GM23338 (cell line): ENCODE data around the gene SLC5A5.

Source experiments
- CREB1 ChIP-seq: fragments of 250-450 bp; sonication (Bioruptor Pico); IDR thresholded peaks from 2 replicates; pipeline ENCODE4 v1.5.0; 2020; ENCODE audit warnings: low read depth, mild to moderate bottlenecking, moderate library complexity
- CTCF ChIP-seq, 2 experiments: fragments of 200-600 bp in 1 of 2; sonication (generic) in 1 of 2; conservative IDR thresholded peaks; 2 replicates each; pipeline versions ENCODE4 v1.5.1 to v1.6.1; 2016 to 2017; ENCODE audit warnings: antibody characterized with exemption in 2 of 2, low read depth in 2 of 2, mild to moderate bottlenecking in 2 of 2, moderate library complexity in 1 of 2
- ETS1 ChIP-seq: IDR thresholded peaks from 2 replicates; pipeline ENCODE4 v1.6.1; 2016; ENCODE audit warnings: antibody characterized with exemption
- EZH2 ChIP-seq: fragments of 200-600 bp; sonication (generic); IDR thresholded peaks from one replicate; pipeline ENCODE4 v1.8.0; 2017; ENCODE audit warnings: antibody characterized with exemption, mild to moderate bottlenecking, low read depth; ENCODE audit not compliant: unreplicated experiment
- EZH2phosphoT487 ChIP-seq: fragments of 200-600 bp; sonication (generic); IDR thresholded peaks from one replicate; pipeline ENCODE4 v1.8.1; 2018; ENCODE audit warnings: antibody characterized with exemption; ENCODE audit not compliant: unreplicated experiment
- JUNB ChIP-seq: IDR thresholded peaks from one replicate; pipeline ENCODE4 v1.6.1; 2016; ENCODE audit warnings: antibody characterized with exemption; ENCODE audit not compliant: unreplicated experiment
- POLR2AphosphoS5 ChIP-seq: IDR thresholded peaks from 2 replicates; pipeline ENCODE4 v1.6.1; 2016; ENCODE audit warnings: antibody characterized with exemption, low read depth
- STAT1 ChIP-seq: IDR thresholded peaks from one replicate; pipeline ENCODE4 v1.6.1; 2016; ENCODE audit warnings: antibody characterized with exemption; ENCODE audit not compliant: unreplicated experiment
- ZNF114 ChIP-seq: fragments of 250-450 bp; sonication (Bioruptor Pico); IDR thresholded peaks from 2 replicates; pipeline ENCODE4 v1.5.0; 2020; ENCODE audit warnings: mild to moderate bottlenecking, moderate library complexity
- TF ChIP-seq, protein P1 (sequence below): IDR thresholded peaks from one replicate; pipeline ENCODE4 v1.6.1; 2018; ENCODE audit warnings: antibody characterized with exemption; ENCODE audit not compliant: unreplicated experiment

DNA sequence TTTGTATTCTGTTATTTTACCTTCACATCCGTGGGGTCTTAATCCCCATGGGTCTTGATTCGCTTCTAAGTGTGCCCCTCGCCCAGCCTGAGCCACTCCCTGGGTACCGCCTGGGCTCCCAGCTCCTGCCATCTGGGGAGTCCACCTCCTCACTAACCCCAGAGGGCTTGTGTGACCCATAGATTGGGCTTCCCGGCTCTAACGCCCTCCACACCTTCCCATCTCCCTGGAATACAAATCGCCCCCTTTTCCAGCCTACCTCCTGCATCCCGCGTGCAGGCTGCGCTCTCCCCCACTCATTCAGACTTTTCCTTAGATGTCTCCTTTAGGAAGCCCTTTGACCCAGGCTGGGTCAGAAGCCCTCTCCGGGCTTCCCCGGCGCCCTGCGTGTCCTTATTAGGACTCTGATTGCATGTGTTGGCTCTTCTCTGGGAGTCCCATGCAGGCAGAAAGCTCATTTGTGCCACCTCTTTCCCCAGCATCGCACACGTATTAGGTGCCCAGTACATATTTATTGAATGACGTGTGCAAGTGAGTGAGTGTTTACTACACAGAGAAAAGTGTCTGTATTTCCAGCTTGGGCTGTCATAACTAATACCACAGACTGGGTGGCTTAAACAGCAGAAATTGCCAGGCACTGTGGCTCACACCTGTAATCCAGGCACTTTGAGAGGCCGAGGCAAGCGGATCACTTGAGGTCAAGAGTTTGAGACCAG lies 61.8 kb downstream of the SLC5A5 start:
- no peak for TF ChIP-seq CTCF (conservative IDR thresholded peaks at IDR 0.05; ENCODE audit: low read depth in 2 of 2)
- no peak for TF ChIP-seq CREB1 (CRISPR knock-in tag)
- no peak for TF ChIP-seq POLR2AphosphoS5
- TF ChIP-seq EZH2 = no peak
- no peak for TF ChIP-seq ZNF114 (CRISPR knock-in tag)
- TF ChIP-seq, protein P1, sequence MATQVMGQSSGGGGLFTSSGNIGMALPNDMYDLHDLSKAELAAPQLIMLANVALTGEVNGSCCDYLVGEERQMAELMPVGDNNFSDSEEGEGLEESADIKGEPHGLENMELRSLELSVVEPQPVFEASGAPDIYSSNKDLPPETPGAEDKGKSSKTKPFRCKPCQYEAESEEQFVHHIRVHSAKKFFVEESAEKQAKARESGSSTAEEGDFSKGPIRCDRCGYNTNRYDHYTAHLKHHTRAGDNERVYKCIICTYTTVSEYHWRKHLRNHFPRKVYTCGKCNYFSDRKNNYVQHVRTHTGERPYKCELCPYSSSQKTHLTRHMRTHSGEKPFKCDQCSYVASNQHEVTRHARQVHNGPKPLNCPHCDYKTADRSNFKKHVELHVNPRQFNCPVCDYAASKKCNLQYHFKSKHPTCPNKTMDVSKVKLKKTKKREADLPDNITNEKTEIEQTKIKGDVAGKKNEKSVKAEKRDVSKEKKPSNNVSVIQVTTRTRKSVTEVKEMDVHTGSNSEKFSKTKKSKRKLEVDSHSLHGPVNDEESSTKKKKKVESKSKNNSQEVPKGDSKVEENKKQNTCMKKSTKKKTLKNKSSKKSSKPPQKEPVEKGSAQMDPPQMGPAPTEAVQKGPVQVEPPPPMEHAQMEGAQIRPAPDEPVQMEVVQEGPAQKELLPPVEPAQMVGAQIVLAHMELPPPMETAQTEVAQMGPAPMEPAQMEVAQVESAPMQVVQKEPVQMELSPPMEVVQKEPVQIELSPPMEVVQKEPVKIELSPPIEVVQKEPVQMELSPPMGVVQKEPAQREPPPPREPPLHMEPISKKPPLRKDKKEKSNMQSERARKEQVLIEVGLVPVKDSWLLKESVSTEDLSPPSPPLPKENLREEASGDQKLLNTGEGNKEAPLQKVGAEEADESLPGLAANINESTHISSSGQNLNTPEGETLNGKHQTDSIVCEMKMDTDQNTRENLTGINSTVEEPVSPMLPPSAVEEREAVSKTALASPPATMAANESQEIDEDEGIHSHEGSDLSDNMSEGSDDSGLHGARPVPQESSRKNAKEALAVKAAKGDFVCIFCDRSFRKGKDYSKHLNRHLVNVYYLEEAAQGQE = no peak
- no peak for TF ChIP-seq JUNB
- TF ChIP-seq STAT1 = no peak
- no peak for TF ChIP-seq EZH2phosphoT487
- no peak for TF ChIP-seq ETS1
